HL-60/S4 (cell line): ENCODE measurements around the gene RPL19.

Source experiments
- in situ Hi-C: fragments of 300-500 bp; cut with MboI; formaldehyde crosslinking; loops from 2 replicates; pipeline ENCODE4 v1.14.3; 2022; ENCODE audit warnings: low sequenced_read_pairs

RPL19 gene

GRCh38 chr17:39200070-39200879, at the start of gene RPL19:
Gene RPL19 (plus strand): TSS chr17:39200283. CDS start chr17:39200345, 62 bp downstream.
- in situ Hi-C loops = no loop called here

- in situ Hi-C loops = loop anchor here (25.0 kb wide), 1 partner anchor 288 kb away; the partner anchor contains the start of genes LASP1 and RPL23
These were observed 49.3 kb upstream of the RPL19 start for GRCh38 chr17:39150795-39151149.

- in situ Hi-C loops = loop anchor here (25.0 kb wide), 1 partner anchor 289 kb away; the partner anchor contains the start of genes LASP1 and RPL23
These were observed 48.7 kb upstream of the RPL19 start, which contains the start of gene PLXDC1 for GRCh38 chr17:39151150-39151942. Gene PLXDC1 (minus strand): TSS chr17:39151637. CDS start chr17:39151437, 200 bp downstream.

GRCh38 chr17:39151943-39152818, 47.9 kb upstream of the RPL19 start:
- in situ Hi-C loops = loop anchor here (25.0 kb wide), 1 partner anchor 290 kb away; the partner anchor contains the start of genes LASP1 and RPL23

GRCh38 chr17:39153599-39154051, 46.5 kb upstream of the RPL19 start:
- in situ Hi-C loops = loop anchor here (25.0 kb wide), 1 partner anchor 291 kb away; the partner anchor contains the start of genes LASP1 and RPL23

GRCh38 chr17:39155654-39156053, 44.4 kb upstream of the RPL19 start:
- in situ Hi-C loops = loop anchor here (25.0 kb wide), 1 partner anchor 293 kb away; the partner anchor contains the start of genes LASP1 and RPL23

GRCh38 chr17:39156491-39156890, 43.6 kb upstream of the RPL19 start:
- in situ Hi-C loops = loop anchor here (25.0 kb wide), 1 partner anchor 294 kb away; the partner anchor contains the start of genes LASP1 and RPL23

- in situ Hi-C loops = loop anchor here (25.0 kb wide), 1 partner anchor 296 kb away; the partner anchor contains the start of genes LASP1 and RPL23
These were observed 41.5 kb upstream of the RPL19 start for GRCh38 chr17:39158623-39159022.

GRCh38 chr17:39161962-39162361, 38.1 kb upstream of the RPL19 start:
- in situ Hi-C loops = loop anchor here (10.0 to 25.0 kb wide), 2 partner anchors 177 to 300 kb away; partner anchors contain the start of genes LASP1 and RPL23

- in situ Hi-C loops = loop anchor here (10.0 to 25.0 kb wide), 2 partner anchors 180 to 302 kb away; partner anchors contain the start of genes LASP1 and RPL23
These were observed 35.4 kb upstream of the RPL19 start for GRCh38 chr17:39164675-39165143.

- in situ Hi-C loops = loop anchor here (10.0 to 25.0 kb wide), 2 partner anchors 181 to 303 kb away; partner anchors contain the start of genes LASP1 and RPL23
These were observed 34.8 kb upstream of the RPL19 start for GRCh38 chr17:39165178-39165840.

GRCh38 chr17:39165841-39166349, 34.2 kb upstream of the RPL19 start, which contains the start of gene ARL5C:
Gene ARL5C (minus strand): TSS chr17:39166161. CDS start chr17:39165760, 401 bp downstream.
- in situ Hi-C loops = loop anchor here (10.0 to 25.0 kb wide), 2 partner anchors 181 to 304 kb away; partner anchors contain the start of genes LASP1 and RPL23

GRCh38 chr17:39166437-39167335, 33.4 kb upstream of the RPL19 start:
- in situ Hi-C loops = loop anchor here (10.0 to 25.0 kb wide), 2 partner anchors 182 to 304 kb away; partner anchors contain the start of genes LASP1 and RPL23

GRCh38 chr17:39167476-39167875, 32.6 kb upstream of the RPL19 start:
- in situ Hi-C loops = loop anchor here (10.0 to 25.0 kb wide), 2 partner anchors 183 to 305 kb away; partner anchors contain the start of genes LASP1 and RPL23

GRCh38 chr17:39168503-39168902, 31.6 kb upstream of the RPL19 start:
- in situ Hi-C loops = loop anchor here (10.0 to 25.0 kb wide), 2 partner anchors 184 to 306 kb away; partner anchors contain the start of genes LASP1 and RPL23

GRCh38 chr17:39169101-39169500, 31.0 kb upstream of the RPL19 start:
- in situ Hi-C loops = loop anchor here (10.0 to 25.0 kb wide), 2 partner anchors 184 to 307 kb away; partner anchors contain the start of genes LASP1 and RPL23

- in situ Hi-C loops = loop anchor here (10.0 to 25.0 kb wide), 2 partner anchors 185 to 307 kb away; partner anchors contain the start of genes LASP1 and RPL23
These were observed 30.6 kb upstream of the RPL19 start for GRCh38 chr17:39169518-39169917.
